DMS53 treated with DMSO at 0.1 percent for 48 hours (cell line): ENCODE data around the gene DMC1.
A peak's percentile ranks its signal among the peaks of the same experiment; 100 is the strongest.
"Not testable (repeated sequence)": the region's sequence is repeated elsewhere in the genome, so short reads cannot be mapped to it uniquely, and the experiment has no call there.

Experiments
- DNase-seq: peaks from one replicate; lab custom pipeline; 2025; ENCODE audit not compliant: unreplicated experiment; lab: John Stamatoyannopoulos, UW

Gene DMC1

GRCh38 chr22:38569972-38570778, at the start of gene DMC1:
Gene DMC1, minus strand, starts transcription at chr22:38570183. Its CDS starts 1,927 bp downstream, at chr22:38568256.
- peak; percentile 58 for DNase-seq

GRCh38 chr22:38618682-38619081, 48.7 kb upstream of the DMC1 start:
- DNase-seq: no peak

- DNase-seq: no peak
Observed at GRCh38 chr22:38618258-38618657, 48.3 kb upstream of the DMC1 start.

GRCh38 chr22:38615064-38615405, 45.1 kb upstream of the DMC1 start:
- not testable (repeated sequence) for DNase-seq

GRCh38 chr22:38614332-38615063, 44.5 kb upstream of the DMC1 start:
- peak; percentile 8 for DNase-seq

GRCh38 chr22:38613588-38613987, 43.6 kb upstream of the DMC1 start:
- DNase-seq: no peak

GRCh38 chr22:38612217-38613006, 42.4 kb upstream of the DMC1 start:
- no peak for DNase-seq

- no peak for DNase-seq
Observed at GRCh38 chr22:38611559-38611958, 41.6 kb upstream of the DMC1 start.

GRCh38 chr22:38610234-38610633, 40.3 kb upstream of the DMC1 start:
- DNase-seq: no peak

- DNase-seq: no peak
Observed at GRCh38 chr22:38608992-38609750, 39.2 kb upstream of the DMC1 start.

GRCh38 chr22:38607680-38608079, 37.7 kb upstream of the DMC1 start:
- DNase-seq: peak; percentile 27

GRCh38 chr22:38602166-38602565, 32.2 kb upstream of the DMC1 start:
- no peak for DNase-seq

- no peak for DNase-seq
Observed at GRCh38 chr22:38601221-38601764, 31.3 kb upstream of the DMC1 start.

GRCh38 chr22:38599466-38599865, 29.5 kb upstream of the DMC1 start:
- DNase-seq: no peak

- DNase-seq: not testable (repeated sequence)
Observed at GRCh38 chr22:38582923-38583322, 12.9 kb upstream of the DMC1 start.

- DNase-seq: no peak
Observed at GRCh38 chr22:38578505-38578904, 8.5 kb upstream of the DMC1 start.

GRCh38 chr22:38572065-38572464, 2.1 kb upstream of the DMC1 start:
- peak; percentile 49 for DNase-seq

GRCh38 chr22:38570779-38571364, 889 bp upstream of the DMC1 start:
- DNase-seq: no peak

GRCh38 chr22:38569181-38569971, 607 bp downstream of the DMC1 start:
- DNase-seq: no peak
